ENCODE data around the gene LRRC73.
"Not testable (repeated sequence)": the region's sequence is repeated elsewhere in the genome, so short reads cannot be mapped to it uniquely, and the experiment has no call there.

LRRC73 gene, protein sequence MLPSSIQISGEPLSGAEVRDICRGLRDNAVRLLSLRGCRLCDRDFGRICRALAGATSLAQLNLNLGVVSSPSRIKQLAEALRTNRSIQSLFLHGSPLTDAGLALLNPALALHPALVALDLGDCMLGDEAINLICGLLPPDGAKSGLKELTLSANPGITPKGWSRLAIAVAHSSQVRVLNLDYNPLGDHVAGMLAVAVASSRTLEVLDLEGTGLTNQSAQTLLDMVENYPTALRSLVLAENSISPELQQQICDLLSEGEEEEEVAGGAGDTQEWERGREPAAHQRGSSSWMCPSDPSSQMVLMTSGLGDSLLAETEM

GRCh38 chr6:43509984-43510826 is at the start of gene LRRC73:
Gene LRRC73, minus strand, starts transcription at chr6:43510346. Its CDS starts 561 bp downstream, at chr6:43509785.
- peak in 53 of 56 donors; percentile 15 to 90 (median 70) for DNase-seq

- DNase-seq = no peak
Measured at GRCh38 chr6:43559328-43559727, 49.2 kb upstream of the LRRC73 start.

- not testable (repeated sequence) for DNase-seq
Measured at GRCh38 chr6:43557620-43558019, 47.5 kb upstream of the LRRC73 start.

GRCh38 chr6:43547222-43547621 is 37.1 kb upstream of the LRRC73 start:
- no peak for DNase-seq

GRCh38 chr6:43544461-43544860 is 34.3 kb upstream of the LRRC73 start:
- DNase-seq = no peak

- no peak for DNase-seq
Measured at GRCh38 chr6:43541774-43542471, 31.8 kb upstream of the LRRC73 start.

DNA sequence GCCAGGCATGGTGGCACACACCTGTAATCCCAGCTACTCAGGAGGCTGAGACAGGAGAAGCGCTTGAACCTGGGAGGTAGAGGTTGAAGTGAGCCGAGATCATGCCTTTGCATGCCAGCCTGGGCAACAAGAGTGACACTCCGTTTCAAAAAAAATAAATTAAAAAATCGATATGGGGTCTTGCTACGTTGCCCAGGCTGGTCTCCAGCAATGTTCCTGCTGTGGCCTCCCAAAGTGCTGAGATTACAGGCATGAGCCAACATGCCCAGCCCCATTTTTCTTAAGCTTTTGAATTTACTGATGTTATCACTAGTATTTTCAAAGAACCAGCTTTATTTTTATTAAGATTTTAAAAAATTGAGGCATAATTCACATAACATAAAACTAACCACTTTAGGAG is 30.4 kb upstream of the LRRC73 start:
- no peak for DNase-seq

DNA sequence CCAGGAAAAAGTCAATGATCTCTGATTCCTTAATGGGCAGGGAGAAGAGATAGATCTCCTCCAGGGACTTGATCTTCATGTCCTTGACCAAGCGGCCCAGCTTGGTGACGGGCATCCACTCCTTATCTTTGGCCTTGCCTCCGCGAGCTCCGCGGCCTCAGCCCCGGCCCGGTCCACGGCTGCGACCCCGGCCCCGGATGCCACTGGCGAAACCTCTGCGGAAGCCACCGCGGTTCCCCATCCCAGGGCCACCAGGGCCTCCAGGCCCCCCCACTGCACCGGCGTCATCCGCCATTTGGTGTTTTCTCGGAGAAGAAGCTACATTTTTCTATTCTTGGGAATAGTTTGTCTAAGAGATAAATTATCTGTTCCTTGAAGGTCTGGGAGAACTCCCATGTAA is 29.3 kb upstream of the LRRC73 start:
- DNase-seq = not testable (repeated sequence)

DNA sequence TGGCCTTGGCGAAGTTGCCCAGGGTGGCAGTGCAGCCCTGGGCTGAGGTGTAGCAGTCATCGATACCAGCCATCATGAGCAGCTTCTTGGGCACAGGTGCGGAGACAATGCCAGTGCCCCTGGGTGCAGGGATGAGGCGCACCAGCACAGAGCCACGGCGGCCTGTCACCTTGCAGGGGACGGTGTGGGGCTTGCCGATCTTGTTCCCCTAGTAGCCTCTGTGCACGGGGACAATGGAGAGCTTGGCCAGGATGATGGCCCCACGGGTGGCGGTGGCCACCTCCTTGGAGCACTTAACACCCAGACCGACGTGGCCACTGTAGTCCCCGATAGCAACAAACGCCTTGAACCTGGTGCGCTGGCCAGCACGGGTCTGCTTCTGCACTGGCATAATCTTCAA is 28.8 kb upstream of the LRRC73 start:
- not testable (repeated sequence) for DNase-seq

DNA sequence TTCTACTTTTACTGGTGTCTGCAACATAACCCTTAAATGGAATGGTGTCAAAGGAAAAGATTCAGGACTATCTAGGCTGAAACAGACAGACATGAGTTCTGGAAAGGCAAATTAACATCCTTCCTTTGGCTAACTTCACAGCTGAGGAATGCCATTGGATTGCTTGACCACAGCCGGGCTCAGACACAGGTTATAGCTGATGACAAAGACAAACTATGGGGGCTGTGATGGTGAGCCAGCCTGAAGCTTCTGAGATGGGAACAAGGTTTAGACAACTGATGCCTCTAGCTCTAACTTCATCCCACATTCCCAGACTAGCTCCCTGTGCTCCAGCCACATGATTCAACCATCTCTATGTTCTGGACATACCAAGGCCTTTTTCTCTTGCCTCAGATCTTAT is 22.1 kb upstream of the LRRC73 start:
- no peak for DNase-seq

- no peak for DNase-seq
Measured at GRCh38 chr6:43524483-43524961, 14.4 kb upstream of the LRRC73 start.

- DNase-seq = no peak
Measured at GRCh38 chr6:43523284-43523683, 13.1 kb upstream of the LRRC73 start.

GRCh38 chr6:43522547-43523261 is 12.6 kb upstream of the LRRC73 start:
- DNase-seq = no peak

- DNase-seq = no peak
Measured at GRCh38 chr6:43521836-43522235, 11.7 kb upstream of the LRRC73 start.

DNA sequence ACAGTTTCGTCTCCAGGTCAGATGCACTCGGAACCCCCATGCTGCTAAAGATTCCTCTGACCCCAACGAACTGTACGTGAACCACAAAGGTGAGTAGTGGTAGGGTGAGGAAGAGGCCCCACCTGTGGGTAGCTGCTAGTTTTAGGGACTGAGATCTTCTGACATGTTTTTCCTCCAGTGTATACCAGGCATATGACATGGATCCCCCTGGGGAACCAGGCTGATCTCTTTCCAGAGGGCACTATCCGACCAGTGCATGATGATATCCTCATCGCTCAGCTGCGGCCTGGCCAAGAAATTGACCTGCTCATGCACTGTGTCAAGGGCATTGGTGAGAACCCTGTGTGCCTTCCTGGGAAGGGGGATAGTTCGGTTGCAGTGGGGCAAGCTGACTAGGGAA is 10.0 kb upstream of the LRRC73 start:
- DNase-seq = no peak

- no peak for DNase-seq
Measured at GRCh38 chr6:43517505-43518357, 7.6 kb upstream of the LRRC73 start.

GRCh38 chr6:43516697-43517504 is 6.8 kb upstream of the LRRC73 start, which contains the start of the genes POLR1C and YIPF3:
Gene POLR1C, plus strand, starts transcription at chr6:43517089. Its CDS starts 21 bp downstream, at chr6:43517110.
Gene YIPF3, minus strand, starts transcription at chr6:43516926. Its CDS starts 119 bp downstream, at chr6:43516807.
- DNase-seq = peak; percentile 56 to 98 (median 95)

DNA sequence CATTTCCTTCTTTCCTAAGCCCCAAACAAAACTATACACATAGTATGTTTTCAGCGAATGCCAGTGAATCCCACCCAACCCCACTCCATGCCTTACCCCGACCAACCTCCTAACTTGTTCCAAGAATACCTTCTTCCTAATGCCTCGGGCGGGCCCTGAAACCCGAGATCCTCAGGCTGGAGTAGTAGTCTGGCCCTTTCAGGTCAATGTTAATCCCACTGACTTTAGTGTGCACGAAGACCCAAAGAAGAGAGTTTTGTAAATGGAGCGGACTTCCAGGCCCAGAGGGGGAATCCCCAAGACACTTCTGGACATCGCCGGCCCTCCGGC is 6.2 kb upstream of the LRRC73 start:
- no peak for DNase-seq

DNA sequence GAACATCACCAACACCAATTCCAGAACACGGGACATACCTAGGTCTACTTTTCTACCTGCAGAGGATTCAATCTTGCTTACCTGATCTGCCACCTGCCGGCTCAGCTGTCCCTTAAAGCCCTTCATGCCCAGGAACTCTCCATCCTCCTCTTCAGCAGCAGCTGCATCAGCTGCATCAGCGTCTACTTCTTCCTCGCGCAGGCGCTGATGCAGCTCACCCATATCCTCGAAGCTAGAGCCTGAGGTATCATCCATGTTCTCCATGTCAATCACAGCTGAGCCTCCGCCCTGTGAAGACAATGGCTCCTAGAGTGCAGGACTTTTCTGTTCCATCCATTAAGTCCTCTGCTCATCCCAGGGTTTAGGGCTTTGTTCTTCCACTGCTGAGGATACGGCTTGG is 5.7 kb upstream of the LRRC73 start:
- no peak for DNase-seq
